Measurements from ENCODE around the gene NEUROD6.

- TF ChIP-seq CTCF (IDR thresholded peaks at IDR 0.05 in 4 of 5, conservative IDR thresholded peaks at IDR 0.05 in 1 of 5) (no peak), POLR2A (IDR thresholded peaks at IDR 0.05) (no peak)
Measured at GRCh38 chr7:31323101-31323500, 17.4 kb downstream of the NEUROD6 start.

Measured in gastrocnemius medialis (tissue), 4 donors.